Osteoblast (primary cell): ENCODE data around the gene CYSRT1. TPM values are rescaled to one million over a fixed set of nuclear protein-coding genes. Genes with fewer than 3 reads are reported as not detected.

Experiments
- DNase-seq: peaks from one replicate; pipeline ENCODE4 v3.0.0; 2011; ENCODE audit warnings: low spot score, mixed read lengths; ENCODE audit not compliant: insufficient read length; ENCODE audit errors: missing footprints
- H2AFZ ChIP-seq: 2 replicates; pipeline ENCODE4 v1.6.0; 2011; ENCODE audit warnings: mild to moderate bottlenecking, low read length
- H3K27ac ChIP-seq: 2 replicates; pipeline ENCODE4 v1.5.1; 2011; ENCODE audit warnings: mild to moderate bottlenecking, low read depth, low read length, moderate library complexity
- H3K27me3 ChIP-seq: 2 replicates; pipeline ENCODE4 v1.6.0; 2012; ENCODE audit warnings: mild to moderate bottlenecking, control low read depth, inconsistent platforms, low read length, moderate library complexity; ENCODE audit not compliant: insufficient read depth
- H3K36me3 ChIP-seq: 2 replicates; pipeline ENCODE4 v1.5.1; 2011; ENCODE audit warnings: mild to moderate bottlenecking, low read length, control low read depth, moderate library complexity; ENCODE audit not compliant: insufficient read depth
- H3K4me1 ChIP-seq: 2 replicates; pipeline ENCODE4 v1.5.1; 2011; ENCODE audit warnings: mild to moderate bottlenecking, low read length, control low read depth, moderate library complexity; ENCODE audit not compliant: insufficient read depth
- H3K4me2 ChIP-seq: 2 replicates; pipeline ENCODE4 v1.6.0; 2011; ENCODE audit warnings: mild to moderate bottlenecking, low read length; ENCODE audit not compliant: insufficient read depth
- H3K4me3 ChIP-seq: fragments of 200-600 bp; sonication (generic); 3 replicates; pipeline ENCODE4 v1.5.1; 2012; ENCODE audit warnings: mild to moderate bottlenecking, low read length, inconsistent platforms; ENCODE audit not compliant: insufficient read depth
- H3K79me2 ChIP-seq: 2 replicates; pipeline ENCODE4 v1.6.0; 2012; ENCODE audit warnings: mild to moderate bottlenecking, low read length, control low read depth, inconsistent platforms; ENCODE audit not compliant: insufficient read depth
- H3K9me3 ChIP-seq: 2 replicates; pipeline ENCODE4 v1.5.1; 2011; ENCODE audit warnings: low read depth, low read length, control low read depth
- H4K20me1 ChIP-seq: 2 replicates; pipeline ENCODE4 v1.6.0; 2012; ENCODE audit warnings: mild to moderate bottlenecking, low read length, control low read depth; ENCODE audit not compliant: insufficient read depth
- total RNA-seq: library from RNA; depleted of rRNA; stranded (reverse); fragments of >200 nt; gene quantifications from 2 replicates; pipeline ENCODE4 v1.2.3, GENCODE V29; 2012
- TF ChIP-seq, protein P1 (sequence below): IDR thresholded peaks from 2 replicates; pipeline ENCODE4 v1.5.1; 2011; ENCODE audit warnings: mild to moderate bottlenecking, low read depth, low read length, moderate library complexity; ENCODE audit errors: extremely low read depth

Gene CYSRT1
- total RNA-seq, 1 donor, result 1.1 TPM

- H3K79me2 ChIP-seq, result no peaks in the 10 kb centered on the region
- peak; percentile 90 for DNase-seq
- H2AFZ ChIP-seq, result no peak overlapping the region
- no peak overlapping the region for H3K4me2 ChIP-seq
- peaks cover 12% of the 10 kb centered on the region for H4K20me1 ChIP-seq
- H3K27me3 ChIP-seq, result no peaks in the 10 kb centered on the region
- H3K36me3 ChIP-seq, result peaks cover 15% of the 10 kb centered on the region
- no peak overlapping the region for H3K27ac ChIP-seq
- TF ChIP-seq, protein P1, sequence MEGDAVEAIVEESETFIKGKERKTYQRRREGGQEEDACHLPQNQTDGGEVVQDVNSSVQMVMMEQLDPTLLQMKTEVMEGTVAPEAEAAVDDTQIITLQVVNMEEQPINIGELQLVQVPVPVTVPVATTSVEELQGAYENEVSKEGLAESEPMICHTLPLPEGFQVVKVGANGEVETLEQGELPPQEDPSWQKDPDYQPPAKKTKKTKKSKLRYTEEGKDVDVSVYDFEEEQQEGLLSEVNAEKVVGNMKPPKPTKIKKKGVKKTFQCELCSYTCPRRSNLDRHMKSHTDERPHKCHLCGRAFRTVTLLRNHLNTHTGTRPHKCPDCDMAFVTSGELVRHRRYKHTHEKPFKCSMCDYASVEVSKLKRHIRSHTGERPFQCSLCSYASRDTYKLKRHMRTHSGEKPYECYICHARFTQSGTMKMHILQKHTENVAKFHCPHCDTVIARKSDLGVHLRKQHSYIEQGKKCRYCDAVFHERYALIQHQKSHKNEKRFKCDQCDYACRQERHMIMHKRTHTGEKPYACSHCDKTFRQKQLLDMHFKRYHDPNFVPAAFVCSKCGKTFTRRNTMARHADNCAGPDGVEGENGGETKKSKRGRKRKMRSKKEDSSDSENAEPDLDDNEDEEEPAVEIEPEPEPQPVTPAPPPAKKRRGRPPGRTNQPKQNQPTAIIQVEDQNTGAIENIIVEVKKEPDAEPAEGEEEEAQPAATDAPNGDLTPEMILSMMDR, result no peak
- no peak overlapping the region for H3K4me3 ChIP-seq
- H3K9me3 ChIP-seq, result no peaks in the 10 kb centered on the region
- H3K4me1 ChIP-seq, result no peaks in the 10 kb centered on the region
Measured at GRCh38 chr9:137178201-137178938, 46.6 kb upstream of the CYSRT1 start.

DNA sequence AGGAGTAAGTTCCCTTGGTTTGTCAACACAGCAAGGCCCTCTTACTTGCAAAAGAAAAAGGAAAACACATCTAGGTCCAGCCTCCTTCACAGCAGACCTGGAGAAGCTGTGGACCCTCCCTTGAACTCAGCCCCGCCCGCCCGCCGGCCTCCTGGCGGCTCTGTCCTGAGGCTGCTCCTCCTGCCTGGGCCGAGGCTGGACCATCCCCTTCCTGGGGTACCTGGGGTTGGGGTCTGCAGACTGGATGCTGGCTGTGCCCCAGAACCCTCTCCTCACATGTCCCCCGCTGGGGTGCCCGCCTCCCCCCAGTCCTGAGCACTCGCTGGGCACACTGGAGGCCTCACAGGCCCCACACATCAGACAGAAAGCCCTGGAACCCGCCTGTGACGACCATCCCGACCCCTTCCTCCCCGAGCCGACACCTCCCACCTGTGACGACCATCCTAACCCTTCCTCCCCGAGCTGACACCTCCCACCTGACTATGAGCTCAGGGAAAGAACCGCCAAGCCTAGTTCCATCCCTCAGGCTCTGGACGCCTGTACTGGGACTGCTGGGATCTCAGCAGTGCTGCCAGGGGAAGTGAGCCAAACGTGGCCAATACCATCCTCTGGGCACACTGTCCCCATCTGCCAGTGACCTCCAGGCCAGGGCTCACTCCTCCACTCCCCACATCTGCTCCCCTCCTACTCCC is 45.9 kb upstream of the CYSRT1 start:
- no peak overlapping the region for H2AFZ ChIP-seq
- peaks cover 22% of the 10 kb centered on the region for H3K36me3 ChIP-seq
- no peak overlapping the region for H3K4me2 ChIP-seq
- peaks cover 12% of the 10 kb centered on the region for H4K20me1 ChIP-seq
- H3K4me1 ChIP-seq, result no peaks in the 10 kb centered on the region
- no peak overlapping the region for H3K27ac ChIP-seq
- TF ChIP-seq, protein P1, result no peak
- H3K4me3 ChIP-seq, result no peak overlapping the region
- no peaks in the 10 kb centered on the region for H3K9me3 ChIP-seq
- no peaks in the 10 kb centered on the region for H3K27me3 ChIP-seq
- no peaks in the 10 kb centered on the region for H3K79me2 ChIP-seq
- peak; percentile 90 for DNase-seq

GRCh38 chr9:137179761-137180160 is 45.2 kb upstream of the CYSRT1 start:
- no peaks in the 10 kb centered on the region for H3K9me3 ChIP-seq
- no peaks in the 10 kb centered on the region for H3K79me2 ChIP-seq
- H2AFZ ChIP-seq, result no peak overlapping the region
- peaks cover 12% of the 10 kb centered on the region for H4K20me1 ChIP-seq
- no peak overlapping the region for H3K27ac ChIP-seq
- TF ChIP-seq, protein P1, result no peak
- no peak for DNase-seq
- H3K27me3 ChIP-seq, result no peaks in the 10 kb centered on the region
- H3K4me1 ChIP-seq, result no peaks in the 10 kb centered on the region
- H3K4me2 ChIP-seq, result no peak overlapping the region
- H3K36me3 ChIP-seq, result peaks cover 28% of the 10 kb centered on the region
- no peak overlapping the region for H3K4me3 ChIP-seq

- H3K9me3 ChIP-seq, result no peaks in the 10 kb centered on the region
- DNase-seq, result no peak
- H2AFZ ChIP-seq, result no peak overlapping the region
- no peaks in the 10 kb centered on the region for H3K4me1 ChIP-seq
- peaks cover 12% of the 10 kb centered on the region for H4K20me1 ChIP-seq
- TF ChIP-seq, protein P1, result no peak
- H3K79me2 ChIP-seq, result peaks cover 4% of the 10 kb centered on the region
- H3K36me3 ChIP-seq, result peaks cover 29% of the 10 kb centered on the region
- H3K4me3 ChIP-seq, result no peak overlapping the region
- no peaks in the 10 kb centered on the region for H3K27me3 ChIP-seq
- H3K27ac ChIP-seq, result no peak overlapping the region
- H3K4me2 ChIP-seq, result no peak overlapping the region
Measured at GRCh38 chr9:137180491-137180890, 44.5 kb upstream of the CYSRT1 start.
